HG02840 (cell line): Measurements from ENCODE around the gene VWA7.

ENCODE experiments used
- ATAC-seq: cut with Tn5 transposase; IDR thresholded peaks from one replicate; pipeline ENCODE4 v1.9.1; 2021; ENCODE audit warnings: mild to moderate bottlenecking, moderate library complexity, moderate number of reproducible peaks; ENCODE audit not compliant: unreplicated experiment, low FRiP score

The VWA7 gene

GRCh38 chr6:31733734-31734133 is 43.4 kb downstream of the VWA7 start:
- ATAC-seq, result no peak

- no peak for ATAC-seq
These were observed 45.1 kb downstream of the VWA7 start for GRCh38 chr6:31732029-31732428.

- ATAC-seq, result no peak
These were observed 46.5 kb downstream of the VWA7 start for GRCh38 chr6:31730631-31731086.

GRCh38 chr6:31729979-31730630 is 47.0 kb downstream of the VWA7 start:
- ATAC-seq, result peak; percentile 30

- peak; percentile 44 for ATAC-seq
These were observed 47.6 kb downstream of the VWA7 start for GRCh38 chr6:31729515-31729978.

GRCh38 chr6:31728767-31729514 is 48.2 kb downstream of the VWA7 start, which contains the start of gene DDAH2:
Gene DDAH2 (minus strand): TSS chr6:31729299. CDS start chr6:31729161, 138 bp downstream.
- ATAC-seq, result no peak

GRCh38 chr6:31727717-31728671 is 49.1 kb downstream of the VWA7 start:
- ATAC-seq, result no peak

- ATAC-seq, result peak; percentile 42
These were observed 50.0 kb downstream of the VWA7 start for GRCh38 chr6:31727034-31727716.

- no peak for ATAC-seq
These were observed 51.4 kb downstream of the VWA7 start for GRCh38 chr6:31725502-31726350.

- ATAC-seq, result no peak
These were observed 53.0 kb downstream of the VWA7 start for GRCh38 chr6:31723980-31724691.

- ATAC-seq, result no peak
These were observed 53.7 kb downstream of the VWA7 start, which contains the start of gene MPIG6B for GRCh38 chr6:31723245-31723979. Gene MPIG6B (plus strand): TSS chr6:31723373. CDS start chr6:31723384, 11 bp downstream.

GRCh38 chr6:31722173-31722572 is 55.0 kb downstream of the VWA7 start:
- no peak for ATAC-seq

- no peak for ATAC-seq
These were observed 55.6 kb downstream of the VWA7 start, which contains the start of gene LY6G6C for GRCh38 chr6:31721351-31722020. Gene LY6G6C (minus strand): TSS chr6:31721746. CDS start chr6:31721679, 67 bp downstream.

- no peak for ATAC-seq
These were observed 56.8 kb downstream of the VWA7 start for GRCh38 chr6:31720196-31720770.

GRCh38 chr6:31719001-31719400 is 58.1 kb downstream of the VWA7 start:
- ATAC-seq, result no peak

GRCh38 chr6:31718265-31718664 is 58.9 kb downstream of the VWA7 start:
- no peak for ATAC-seq
